HEK293 (cell line): ENCODE results near the gene GSTA1.
"Not testable (repeated sequence)": the region's sequence is repeated elsewhere in the genome, so short reads cannot be mapped to it uniquely, and the experiment has no call there.

Source experiments
- CTCF ChIA-PET: fragments of 350-600 bp; formaldehyde crosslinking; extraction: SDS; loops from one replicate; lab custom pipeline; 2021; ENCODE audit warnings: antibody characterized with exemption; lab: Yijun Ruan, JAX
- POLR2A ChIA-PET: fragments of 300-600 bp; formaldehyde crosslinking; extraction: SDS; loops from one replicate; lab custom pipeline; 2020; ENCODE audit warnings: antibody characterized with exemption, inconsistent platforms; lab: Yijun Ruan, JAX
- H3K27ac ChIP-seq: fragments of 200-500 bp; sonication (Bioruptor generic); 2 replicates; pipeline ENCODE4 v1.5.1; 2014; ENCODE audit warnings: low read depth, low read length, control low read depth, inconsistent platforms; ENCODE audit errors: extremely low read depth
- H3K36me3 ChIP-seq, 2 experiments: fragments of 200-500 bp in 1 of 2; sonication (Bioruptor generic) in 1 of 2; 1 replicate in 1 of 2; 2 replicates in 1 of 2; pipeline ENCODE4 v1.5.1; 2014 to 2017; ENCODE audit warnings: inconsistent platforms in 2 of 2, low read length in 2 of 2; ENCODE audit not compliant: control insufficient read depth in 2 of 2, insufficient read depth in 1 of 2
- H3K4me1 ChIP-seq: fragments of 200-500 bp; sonication (Bioruptor generic); 2 replicates; pipeline ENCODE4 v1.5.1; 2014; ENCODE audit warnings: mild to moderate bottlenecking, low read length, inconsistent platforms; ENCODE audit not compliant: control insufficient read depth, insufficient read depth
- H3K4me3 ChIP-seq: 2 replicates; pipeline ENCODE4 v1.5.1; 2011; ENCODE audit warnings: low read depth, mild to moderate bottlenecking, control low read depth, low read length, moderate library complexity
- H3K9me3 ChIP-seq: fragments of 200-500 bp; sonication (Bioruptor generic); 2 replicates; pipeline ENCODE4 v1.5.1; 2014; ENCODE audit warnings: low read depth, low read length, inconsistent platforms; ENCODE audit not compliant: control insufficient read depth, insufficient read depth
- HOXC10 ChIP-seq: sonication (generic); formaldehyde crosslinking; IDR thresholded peaks from 2 replicates; pipeline ENCODE4 v1.8.1; 2023; ENCODE audit warnings: mild to moderate bottlenecking, missing genetic modification reagents
- IKZF3 ChIP-seq: fragments of 450-650 bp; IDR thresholded peaks from 2 replicates; pipeline ENCODE4 v1.5.0; 2018; ENCODE audit warnings: missing biosample characterization, mild to moderate bottlenecking, missing genetic modification characterization, moderate library complexity
- KLF8 ChIP-seq: fragments of 450-650 bp; formaldehyde crosslinking; IDR thresholded peaks from 2 replicates; pipeline ENCODE4 v1.5.1; 2016; ENCODE audit warnings: missing biosample characterization, missing genetic modification characterization
- SP3 ChIP-seq: fragments of 450-650 bp; formaldehyde crosslinking; IDR thresholded peaks from 2 replicates; pipeline ENCODE4 v1.5.1; 2016; ENCODE audit warnings: missing biosample characterization, missing genetic modification characterization
- ZBTB48 ChIP-seq: fragments of 450-650 bp; formaldehyde crosslinking; IDR thresholded peaks from 2 replicates; pipeline ENCODE4 v1.5.1; 2016; ENCODE audit warnings: missing biosample characterization, missing genetic modification characterization
- ZFHX2 ChIP-seq: fragments of 450-650 bp; formaldehyde crosslinking; conservative IDR thresholded peaks from 2 replicates; pipeline ENCODE4 v1.5.1; 2016; ENCODE audit warnings: missing biosample characterization, missing genetic modification characterization
- ZNF223 ChIP-seq: fragments of 450-650 bp; formaldehyde crosslinking; IDR thresholded peaks from 2 replicates; pipeline ENCODE4 v1.5.1; 2016; ENCODE audit warnings: missing biosample characterization, missing genetic modification characterization
- ZNF335 ChIP-seq: fragments of 450-650 bp; formaldehyde crosslinking; conservative IDR thresholded peaks from 2 replicates; pipeline ENCODE4 v1.5.1; 2016; ENCODE audit warnings: missing biosample characterization, missing genetic modification characterization
- ZNF366 ChIP-seq: fragments of 450-650 bp; formaldehyde crosslinking; conservative IDR thresholded peaks from 2 replicates; pipeline ENCODE4 v1.5.1; 2016; ENCODE audit warnings: missing biosample characterization, missing genetic modification characterization
- ZNF629 ChIP-seq: fragments of 450-650 bp; formaldehyde crosslinking; IDR thresholded peaks from 2 replicates; pipeline ENCODE4 v1.5.1; 2017; ENCODE audit warnings: missing biosample characterization, missing genetic modification characterization
- ZNF654 ChIP-seq: fragments of 450-650 bp; formaldehyde crosslinking; IDR thresholded peaks from 2 replicates; pipeline ENCODE4 v1.5.1; 2016; ENCODE audit warnings: low read depth, missing biosample characterization, missing genetic modification characterization
- ZNF658 ChIP-seq: fragments of 450-650 bp; formaldehyde crosslinking; IDR thresholded peaks from 2 replicates; pipeline ENCODE4; 2016; ENCODE audit warnings: missing biosample characterization, missing genetic modification characterization
- ZNF664 ChIP-seq: fragments of 450-650 bp; formaldehyde crosslinking; IDR thresholded peaks from 2 replicates; pipeline ENCODE4 v1.5.1; 2016; ENCODE audit warnings: missing biosample characterization, missing genetic modification characterization
- ZNF776 ChIP-seq: fragments of 450-650 bp; formaldehyde crosslinking; IDR thresholded peaks from 2 replicates; pipeline ENCODE4 v1.5.0; 2017; ENCODE audit warnings: missing biosample characterization, missing genetic modification characterization, borderline replicate concordance
- TF ChIP-seq, protein P1 (sequence below): fragments of 450-650 bp; formaldehyde crosslinking; IDR thresholded peaks from 2 replicates; pipeline ENCODE4 v1.5.1; 2016; ENCODE audit warnings: missing biosample characterization, missing genetic modification characterization
- TF ChIP-seq, protein P2 (sequence below): fragments of 450-650 bp; formaldehyde crosslinking; IDR thresholded peaks from 2 replicates; pipeline ENCODE4 v1.5.1; 2017; ENCODE audit warnings: missing biosample characterization, missing genetic modification characterization
- TF ChIP-seq, protein P3 (sequence below): IDR thresholded peaks from 2 replicates; pipeline ENCODE4 v1.6.1; 2011; ENCODE audit warnings: mild to moderate bottlenecking, low read depth, low read length, borderline replicate concordance
- TF ChIP-seq, protein P4 (sequence below): fragments of 450-650 bp; formaldehyde crosslinking; IDR thresholded peaks from 2 replicates; pipeline ENCODE4 v1.5.1; 2016; ENCODE audit warnings: missing biosample characterization, missing genetic modification characterization
- TF ChIP-seq, protein P5 (sequence below): fragments of 450-650 bp; formaldehyde crosslinking; IDR thresholded peaks from 2 replicates; pipeline ENCODE4 v1.5.1; 2016; ENCODE audit warnings: missing biosample characterization, missing genetic modification characterization

GSTA1 gene

DNA sequence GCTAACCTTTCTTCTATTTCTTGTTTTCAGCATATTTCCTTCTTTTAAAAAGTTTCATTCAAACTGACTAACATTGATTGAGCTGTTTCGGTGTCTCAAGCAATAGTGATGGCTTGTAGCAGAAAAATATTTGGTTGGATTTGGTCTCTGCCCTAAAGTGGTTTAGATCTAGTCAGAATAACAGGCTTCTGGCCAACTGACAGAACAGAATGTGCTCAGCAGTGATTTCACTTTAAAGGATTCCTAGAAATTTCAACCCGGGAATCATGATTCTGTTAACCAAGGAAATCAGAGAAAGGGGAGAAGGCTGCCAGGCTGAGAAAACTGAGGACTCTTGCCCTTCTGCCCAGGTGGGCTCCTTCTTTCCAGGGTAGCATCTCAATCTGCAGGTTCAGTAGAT is 16.6 kb upstream of the GSTA1 start:
- POLR2A ChIA-PET = no interaction called here
- Histone ChIP-seq H3K27ac (no peak overlapping the region), H3K9me3 (no peaks in the 10 kb centered on the region), H3K4me3 (no peak overlapping the region), H3K36me3 (no peaks in the 10 kb centered on the region), H3K4me1 (no peaks in the 10 kb centered on the region)
- CTCF ChIA-PET = interaction anchor here (0.6 to 1.1 kb wide), 2 partner anchors 18 to 202 kb away, joined by 3 to 8 read pairs; no protein-coding TSS in a partner anchor
- TF ChIP-seq ZNF776 (tag by site-specific recombination) (no peak), ZFHX2 (no peak), ZBTB48 (tag by site-specific recombination) (no peak), ZNF629 (tag by site-specific recombination) (no peak), SP3 (no peak)
- TF ChIP-seq, protein P1, sequence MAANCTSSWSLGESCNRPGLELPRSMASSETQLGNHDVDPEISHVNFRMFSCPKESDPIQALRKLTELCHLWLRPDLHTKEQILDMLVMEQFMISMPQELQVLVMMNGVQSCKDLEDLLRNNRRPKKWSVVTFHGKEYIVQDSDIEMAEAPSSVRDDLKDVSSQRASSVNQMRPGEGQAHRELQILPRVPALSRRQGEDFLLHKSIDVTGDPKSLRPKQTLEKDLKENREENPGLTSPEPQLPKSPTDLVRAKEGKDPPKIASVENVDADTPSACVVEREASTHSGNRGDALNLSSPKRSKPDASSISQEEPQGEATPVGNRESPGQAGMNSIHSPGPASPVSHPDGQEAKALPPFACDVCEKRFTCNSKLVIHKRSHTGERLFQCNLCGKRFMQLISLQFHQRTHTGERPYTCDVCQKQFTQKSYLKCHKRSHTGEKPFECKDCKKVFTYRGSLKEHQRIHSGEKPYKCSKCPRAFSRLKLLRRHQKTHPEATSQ (tag by site-specific recombination) = no peak
- TF ChIP-seq, protein P2, sequence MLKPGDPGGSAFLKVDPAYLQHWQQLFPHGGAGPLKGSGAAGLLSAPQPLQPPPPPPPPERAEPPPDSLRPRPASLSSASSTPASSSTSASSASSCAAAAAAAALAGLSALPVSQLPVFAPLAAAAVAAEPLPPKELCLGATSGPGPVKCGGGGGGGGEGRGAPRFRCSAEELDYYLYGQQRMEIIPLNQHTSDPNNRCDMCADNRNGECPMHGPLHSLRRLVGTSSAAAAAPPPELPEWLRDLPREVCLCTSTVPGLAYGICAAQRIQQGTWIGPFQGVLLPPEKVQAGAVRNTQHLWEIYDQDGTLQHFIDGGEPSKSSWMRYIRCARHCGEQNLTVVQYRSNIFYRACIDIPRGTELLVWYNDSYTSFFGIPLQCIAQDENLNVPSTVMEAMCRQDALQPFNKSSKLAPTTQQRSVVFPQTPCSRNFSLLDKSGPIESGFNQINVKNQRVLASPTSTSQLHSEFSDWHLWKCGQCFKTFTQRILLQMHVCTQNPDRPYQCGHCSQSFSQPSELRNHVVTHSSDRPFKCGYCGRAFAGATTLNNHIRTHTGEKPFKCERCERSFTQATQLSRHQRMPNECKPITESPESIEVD (tag by site-specific recombination) = no peak
- TF ChIP-seq, protein P3, sequence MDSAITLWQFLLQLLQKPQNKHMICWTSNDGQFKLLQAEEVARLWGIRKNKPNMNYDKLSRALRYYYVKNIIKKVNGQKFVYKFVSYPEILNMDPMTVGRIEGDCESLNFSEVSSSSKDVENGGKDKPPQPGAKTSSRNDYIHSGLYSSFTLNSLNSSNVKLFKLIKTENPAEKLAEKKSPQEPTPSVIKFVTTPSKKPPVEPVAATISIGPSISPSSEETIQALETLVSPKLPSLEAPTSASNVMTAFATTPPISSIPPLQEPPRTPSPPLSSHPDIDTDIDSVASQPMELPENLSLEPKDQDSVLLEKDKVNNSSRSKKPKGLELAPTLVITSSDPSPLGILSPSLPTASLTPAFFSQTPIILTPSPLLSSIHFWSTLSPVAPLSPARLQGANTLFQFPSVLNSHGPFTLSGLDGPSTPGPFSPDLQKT = no peak

DNA sequence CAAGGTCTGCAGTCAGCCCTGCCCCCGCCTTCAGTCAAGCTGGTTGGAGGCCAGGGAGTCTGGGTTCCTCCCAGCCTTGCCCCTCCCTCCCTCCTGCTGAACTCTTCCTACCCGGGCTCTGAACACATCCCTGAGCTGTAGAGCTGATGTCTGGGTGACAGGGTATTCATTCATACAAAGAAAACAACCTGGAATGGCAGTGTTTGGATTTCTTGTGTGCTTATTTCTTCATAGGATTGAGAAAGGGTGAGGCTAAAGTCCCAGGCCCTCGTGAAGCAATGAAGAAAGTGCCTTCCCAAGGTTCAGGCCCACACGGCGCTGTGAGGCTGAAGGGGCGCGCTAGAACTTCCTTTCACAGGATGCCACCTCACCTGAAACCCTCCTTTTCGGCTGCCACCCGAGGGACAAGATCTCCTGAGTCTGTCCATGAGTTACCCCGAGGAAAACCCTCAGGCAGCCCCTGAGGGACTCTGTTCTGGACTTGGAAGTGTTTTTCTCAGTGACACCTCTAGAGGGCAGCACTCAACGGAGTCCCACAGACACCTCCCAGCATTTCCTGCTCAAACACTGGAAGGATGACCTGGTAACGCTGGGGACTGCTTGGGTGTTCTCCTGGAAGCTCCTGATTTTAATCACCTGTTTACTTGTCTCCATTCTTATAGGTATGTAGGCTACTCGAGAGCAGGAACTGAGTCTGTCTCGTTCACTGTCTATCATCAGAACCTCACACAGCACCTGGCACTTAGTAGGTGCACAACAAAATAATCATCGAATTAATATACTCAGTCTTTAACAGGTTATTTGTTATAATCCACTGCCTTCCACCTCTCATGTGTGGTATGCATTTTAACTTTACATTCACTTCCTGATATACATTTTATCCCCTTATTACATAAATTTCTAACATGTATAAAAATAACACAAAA is 11.8 kb upstream of the GSTA1 start:
- no peaks in the 10 kb centered on the region for H3K36me3 ChIP-seq
- ChIA-PET POLR2A (no interaction called here), CTCF (interaction anchor here (0.6 to 1.8 kb wide), 24 partner anchors 7 to 651 kb away, joined by 3 to 6 read pairs (median 3); partner anchors contain the start of gene GSTA4)
- H3K4me3 ChIP-seq = no peak overlapping the region
- no peaks in the 10 kb centered on the region for H3K4me1 ChIP-seq
- H3K9me3 ChIP-seq = no peaks in the 10 kb centered on the region
- peak; percentile 45; the same call in 1 of the 2 replicates for TF ChIP-seq IKZF3
- TF ChIP-seq, protein P4, sequence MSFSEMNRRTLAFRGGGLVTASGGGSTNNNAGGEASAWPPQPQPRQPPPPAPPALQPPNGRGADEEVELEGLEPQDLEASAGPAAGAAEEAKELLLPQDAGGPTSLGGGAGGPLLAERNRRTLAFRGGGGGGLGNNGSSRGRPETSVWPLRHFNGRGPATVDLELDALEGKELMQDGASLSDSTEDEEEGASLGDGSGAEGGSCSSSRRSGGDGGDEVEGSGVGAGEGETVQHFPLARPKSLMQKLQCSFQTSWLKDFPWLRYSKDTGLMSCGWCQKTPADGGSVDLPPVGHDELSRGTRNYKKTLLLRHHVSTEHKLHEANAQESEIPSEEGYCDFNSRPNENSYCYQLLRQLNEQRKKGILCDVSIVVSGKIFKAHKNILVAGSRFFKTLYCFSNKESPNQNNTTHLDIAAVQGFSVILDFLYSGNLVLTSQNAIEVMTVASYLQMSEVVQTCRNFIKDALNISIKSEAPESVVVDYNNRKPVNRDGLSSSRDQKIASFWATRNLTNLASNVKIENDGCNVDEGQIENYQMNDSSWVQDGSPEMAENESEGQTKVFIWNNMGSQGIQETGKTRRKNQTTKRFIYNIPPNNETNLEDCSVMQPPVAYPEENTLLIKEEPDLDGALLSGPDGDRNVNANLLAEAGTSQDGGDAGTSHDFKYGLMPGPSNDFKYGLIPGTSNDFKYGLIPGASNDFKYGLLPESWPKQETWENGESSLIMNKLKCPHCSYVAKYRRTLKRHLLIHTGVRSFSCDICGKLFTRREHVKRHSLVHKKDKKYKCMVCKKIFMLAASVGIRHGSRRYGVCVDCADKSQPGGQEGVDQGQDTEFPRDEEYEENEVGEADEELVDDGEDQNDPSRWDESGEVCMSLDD (tag by site-specific recombination) = no peak
- TF ChIP-seq KLF8 (tag by site-specific recombination) = no peak
- TF ChIP-seq ZNF335 = 0 out of 2 replicates have a peak, but pooled peaks have one; percentile 30
- no peak for TF ChIP-seq HOXC10 (CRISPR knock-in tag)
- TF ChIP-seq ZNF366 (tag by site-specific recombination) = no peak
- TF ChIP-seq ZNF658 (tag by site-specific recombination) = no peak
- TF ChIP-seq ZNF664 = 0 out of 2 replicates have a peak, but pooled peaks have one; percentile 10
- no peak for TF ChIP-seq ZNF776 (tag by site-specific recombination)
- no peak for TF ChIP-seq ZNF223
- TF ChIP-seq, protein P5, sequence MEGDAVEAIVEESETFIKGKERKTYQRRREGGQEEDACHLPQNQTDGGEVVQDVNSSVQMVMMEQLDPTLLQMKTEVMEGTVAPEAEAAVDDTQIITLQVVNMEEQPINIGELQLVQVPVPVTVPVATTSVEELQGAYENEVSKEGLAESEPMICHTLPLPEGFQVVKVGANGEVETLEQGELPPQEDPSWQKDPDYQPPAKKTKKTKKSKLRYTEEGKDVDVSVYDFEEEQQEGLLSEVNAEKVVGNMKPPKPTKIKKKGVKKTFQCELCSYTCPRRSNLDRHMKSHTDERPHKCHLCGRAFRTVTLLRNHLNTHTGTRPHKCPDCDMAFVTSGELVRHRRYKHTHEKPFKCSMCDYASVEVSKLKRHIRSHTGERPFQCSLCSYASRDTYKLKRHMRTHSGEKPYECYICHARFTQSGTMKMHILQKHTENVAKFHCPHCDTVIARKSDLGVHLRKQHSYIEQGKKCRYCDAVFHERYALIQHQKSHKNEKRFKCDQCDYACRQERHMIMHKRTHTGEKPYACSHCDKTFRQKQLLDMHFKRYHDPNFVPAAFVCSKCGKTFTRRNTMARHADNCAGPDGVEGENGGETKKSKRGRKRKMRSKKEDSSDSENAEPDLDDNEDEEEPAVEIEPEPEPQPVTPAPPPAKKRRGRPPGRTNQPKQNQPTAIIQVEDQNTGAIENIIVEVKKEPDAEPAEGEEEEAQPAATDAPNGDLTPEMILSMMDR (tag by site-specific recombination) = no peak
- TF ChIP-seq ZNF654 (tag by site-specific recombination) = 0 out of 2 replicates have a peak, but pooled peaks have one; percentile 18
- TF ChIP-seq, all 188 proteins: peak for 4
- H3K27ac ChIP-seq = no peak overlapping the region

DNA sequence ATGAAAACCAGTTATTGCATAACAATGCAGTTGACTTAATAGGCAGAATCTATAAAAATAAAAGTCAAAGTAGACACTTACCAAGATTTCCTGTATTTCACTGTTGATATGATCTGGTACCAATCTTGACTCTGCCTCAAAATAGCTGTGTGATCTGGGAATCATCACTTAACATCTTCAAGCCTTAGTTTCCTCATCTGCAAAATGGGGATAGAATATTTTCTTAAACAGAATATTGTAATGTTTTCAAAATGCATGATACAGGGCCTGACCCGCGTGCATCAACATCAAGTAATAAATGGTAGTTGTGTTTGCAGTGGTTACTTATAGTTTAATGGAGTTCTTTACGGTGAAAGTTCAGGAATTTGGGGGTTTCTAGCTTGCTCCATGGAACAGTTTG is 10.9 kb upstream of the GSTA1 start:
- H3K9me3 ChIP-seq, H3K36me3 ChIP-seq, H3K27ac ChIP-seq, POLR2A ChIA-PET, H3K4me3 ChIP-seq, H3K4me1 ChIP-seq: not testable (repeated sequence)
- CTCF ChIA-PET = interaction anchor here (0.6 to 1.8 kb wide), 11 partner anchors 8 to 324 kb away, joined by 3 to 6 read pairs (median 3); partner anchors contain the start of gene GSTA4
